ENCODE measurements around the gene PDIK1L. TPM values are rescaled to one million over a fixed set of nuclear protein-coding genes. Genes with fewer than 3 reads are reported as not detected.

The PDIK1L gene
- total and polyA plus RNA-seq, 2 of the 8 experiments (the other 6 are each of a cell fraction or from before 2014, with no cell fraction given): 0.95 to 4.5 TPM

- no peak for TF ChIP-seq POU5F1 (IDR thresholded peaks at IDR 0.05; ENCODE audit: low read depth, low read length)
These were observed 39.3 kb upstream of the PDIK1L start (continued) for GRCh38 chr1:26072305-26072704.
